Hematopoietic multipotent progenitor cell treated with erythropoietin and hydrocortisone succinate and interleukin-3 and kit ligand, for 15 days (in vitro differentiated cells): ENCODE results near the gene HDHD5.

Source experiments
- DNase-seq: peaks from one replicate; pipeline ENCODE4 v3.0.0-alpha.2; 2015; ENCODE audit warnings: low spot score

The HDHD5 gene

GRCh38 chr22:17158568-17159503 lies at the start of gene HDHD5:
Gene HDHD5, minus strand, starts transcription at chr22:17159277. Its CDS starts 26 bp downstream, at chr22:17159251.
- peak; percentile 42 for DNase-seq

DNA sequence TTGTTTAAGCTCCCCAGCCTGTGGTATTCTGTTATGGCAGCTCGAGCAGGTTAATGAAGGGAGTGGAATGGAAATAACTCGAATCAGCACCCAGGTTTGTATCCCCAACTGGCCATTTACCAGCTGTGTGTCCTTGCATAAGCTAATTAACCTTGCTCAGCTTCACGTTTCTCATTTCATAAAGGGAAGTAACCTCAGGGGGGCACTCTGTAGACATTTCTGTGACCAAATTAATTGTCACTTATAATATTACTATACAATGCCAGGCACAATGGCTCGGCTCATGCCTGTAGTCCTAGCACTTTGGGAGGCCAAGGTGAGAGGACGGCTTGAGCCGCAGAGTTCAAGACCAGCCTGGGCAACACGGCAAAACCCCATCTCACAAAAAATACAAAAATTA lies 46.4 kb upstream of the HDHD5 start:
- no peak for DNase-seq

- DNase-seq, result no peak
These were observed 42.3 kb upstream of the HDHD5 start for GRCh38 chr22:17201285-17201945.

DNA sequence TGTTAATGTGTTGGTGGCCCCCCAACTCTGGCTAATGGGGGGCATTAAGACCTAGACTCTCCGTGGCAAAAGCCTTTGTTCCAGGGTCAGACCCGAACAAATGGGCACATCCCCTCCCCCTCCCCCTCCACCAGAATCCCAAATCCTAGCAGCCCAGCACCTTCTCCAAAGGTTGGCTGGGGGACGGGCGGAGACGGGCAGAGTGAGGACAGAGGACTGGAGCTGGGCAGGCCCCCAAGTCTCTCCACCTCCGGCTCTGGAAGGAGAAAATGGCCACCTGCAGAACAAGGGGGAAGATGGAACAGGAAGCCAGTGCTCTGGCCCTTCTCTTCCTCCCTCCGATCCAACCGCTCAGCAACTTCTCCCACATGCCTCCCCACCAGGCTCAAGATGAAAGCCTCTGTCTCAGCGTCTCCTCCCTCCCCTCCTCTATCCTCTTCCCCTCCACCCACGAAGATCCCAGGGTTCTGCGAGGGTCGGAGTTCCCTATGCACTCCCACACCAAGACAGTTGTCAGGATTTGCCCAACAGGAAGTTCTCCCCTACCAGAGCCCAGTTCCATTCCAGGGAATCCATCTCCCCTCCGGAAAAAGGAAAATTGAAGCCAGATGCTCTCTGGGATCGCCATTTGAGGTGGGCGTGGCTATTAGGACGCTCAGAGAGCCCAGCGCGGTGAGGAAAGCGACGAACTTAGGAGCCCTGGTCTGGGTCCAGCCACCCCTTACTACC lies 40.1 kb upstream of the HDHD5 start:
- no peak for DNase-seq

- DNase-seq, result no peak
These were observed 39.3 kb upstream of the HDHD5 start for GRCh38 chr22:17198170-17199002.

DNA sequence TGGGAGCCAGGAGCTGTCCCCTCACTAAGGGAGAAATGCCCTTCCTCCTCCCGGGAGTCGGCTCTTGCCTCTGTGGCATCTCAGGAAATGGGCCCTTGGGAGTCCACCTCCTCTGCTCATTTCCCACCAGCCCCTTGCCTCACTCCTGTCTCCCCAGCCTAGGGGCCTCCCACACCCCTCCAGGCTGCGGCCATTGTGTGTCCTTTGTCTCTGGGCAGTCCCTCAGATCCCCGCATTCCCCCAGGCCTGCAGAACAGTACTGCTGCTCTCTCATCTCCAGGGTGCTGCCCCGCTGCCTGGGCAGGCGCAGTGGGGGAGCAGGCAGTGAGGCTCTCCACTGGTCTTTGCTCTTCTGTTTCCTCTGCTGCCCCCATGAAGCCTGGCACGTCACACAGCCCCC lies 35.1 kb upstream of the HDHD5 start:
- no peak for DNase-seq

- DNase-seq, result no peak
These were observed 33.1 kb upstream of the HDHD5 start for GRCh38 chr22:17192186-17192585.

DNA sequence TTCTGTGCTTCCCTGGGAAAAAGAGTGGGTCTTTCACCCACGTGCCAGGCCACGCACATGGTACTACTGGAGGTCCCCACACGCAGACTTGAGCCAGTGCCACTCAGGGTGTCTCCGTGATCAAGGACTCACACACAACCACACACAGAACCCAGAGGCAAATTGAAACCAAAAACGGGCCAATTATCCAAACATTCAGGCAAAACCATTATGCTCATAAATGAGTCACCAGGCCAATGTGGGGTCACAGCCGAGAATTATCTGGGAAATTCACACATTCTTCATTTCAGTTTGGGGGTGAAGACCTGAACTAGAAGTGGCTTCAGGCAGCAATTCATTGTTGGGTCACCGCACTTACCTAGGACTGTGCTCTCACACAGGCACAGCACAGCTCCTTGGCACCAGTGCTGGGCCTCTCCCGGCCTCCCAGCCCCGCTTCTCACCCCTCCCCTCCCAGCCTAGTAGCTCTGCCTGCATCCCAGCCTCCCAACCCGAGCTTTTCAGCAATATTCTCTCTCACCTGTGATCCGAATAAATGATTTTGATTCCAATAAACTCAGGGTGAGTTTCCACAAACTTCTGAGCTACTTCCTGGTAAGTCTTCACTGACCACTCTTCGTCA lies 32.2 kb upstream of the HDHD5 start:
- DNase-seq, result no peak

DNA sequence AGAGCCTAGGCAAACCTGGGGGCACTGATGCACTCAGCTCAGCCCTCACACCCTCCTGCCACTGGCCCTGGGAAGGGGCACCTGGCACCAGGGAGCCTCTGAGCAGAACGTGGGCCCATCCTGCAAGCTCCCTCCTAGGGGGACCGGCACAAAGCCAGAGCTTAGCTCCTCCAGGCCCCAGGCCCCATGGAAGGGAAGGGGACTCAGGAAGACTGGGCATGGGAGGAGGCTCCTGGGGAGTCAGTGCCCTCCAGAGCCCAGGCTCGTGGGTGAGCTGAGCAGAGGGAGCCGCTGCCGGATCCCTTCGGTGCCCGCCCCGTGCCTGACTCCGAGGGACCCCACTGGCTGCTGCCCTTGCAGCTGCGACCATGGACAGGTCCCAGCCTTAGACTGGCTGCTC lies 31.6 kb upstream of the HDHD5 start:
- no peak for DNase-seq

DNA sequence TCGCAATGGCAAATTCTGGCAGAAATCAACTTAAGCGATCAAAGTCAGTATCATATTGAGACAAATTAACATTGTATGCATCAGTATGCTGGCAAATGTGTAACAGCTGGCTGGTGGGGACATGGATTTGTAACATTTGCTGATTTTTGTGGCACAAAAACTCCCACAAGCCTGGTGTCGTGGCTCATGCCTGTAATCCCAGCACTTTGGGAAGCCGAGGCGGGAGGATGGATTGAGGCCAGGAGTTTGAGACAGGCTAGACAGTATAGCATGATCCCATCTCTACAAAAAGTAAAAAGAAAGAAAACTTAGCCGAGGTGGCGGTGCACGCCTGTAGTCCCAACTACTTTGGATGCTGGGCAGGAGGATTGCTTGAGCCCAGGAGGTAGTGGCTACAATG lies 17.6 kb upstream of the HDHD5 start:
- no peak for DNase-seq

- no peak for DNase-seq
These were observed 13.2 kb upstream of the HDHD5 start for GRCh38 chr22:17172029-17172833.

- peak; percentile 76 for DNase-seq
These were observed 12.3 kb upstream of the HDHD5 start for GRCh38 chr22:17171153-17172028.

DNA sequence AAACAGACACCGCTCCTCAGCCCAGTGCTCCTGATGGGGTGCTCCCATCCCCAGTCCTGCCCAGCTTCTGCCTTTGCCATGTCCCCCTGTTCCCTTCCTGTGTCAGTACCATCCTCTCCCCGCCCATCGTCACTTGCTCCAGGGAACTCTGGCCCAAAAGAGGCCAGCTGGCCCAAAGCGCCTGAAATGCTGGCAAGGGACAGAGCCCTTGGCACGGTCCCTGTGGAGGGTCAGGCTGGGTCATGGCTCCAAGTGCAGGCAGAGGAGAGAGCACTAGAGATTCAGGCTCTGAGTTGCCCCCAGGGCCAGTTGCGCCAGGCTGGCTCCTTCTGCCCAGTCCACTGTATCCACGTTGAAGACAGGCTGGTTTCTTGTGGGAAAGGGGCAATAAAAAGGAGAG lies 8.4 kb upstream of the HDHD5 start:
- no peak for DNase-seq

DNA sequence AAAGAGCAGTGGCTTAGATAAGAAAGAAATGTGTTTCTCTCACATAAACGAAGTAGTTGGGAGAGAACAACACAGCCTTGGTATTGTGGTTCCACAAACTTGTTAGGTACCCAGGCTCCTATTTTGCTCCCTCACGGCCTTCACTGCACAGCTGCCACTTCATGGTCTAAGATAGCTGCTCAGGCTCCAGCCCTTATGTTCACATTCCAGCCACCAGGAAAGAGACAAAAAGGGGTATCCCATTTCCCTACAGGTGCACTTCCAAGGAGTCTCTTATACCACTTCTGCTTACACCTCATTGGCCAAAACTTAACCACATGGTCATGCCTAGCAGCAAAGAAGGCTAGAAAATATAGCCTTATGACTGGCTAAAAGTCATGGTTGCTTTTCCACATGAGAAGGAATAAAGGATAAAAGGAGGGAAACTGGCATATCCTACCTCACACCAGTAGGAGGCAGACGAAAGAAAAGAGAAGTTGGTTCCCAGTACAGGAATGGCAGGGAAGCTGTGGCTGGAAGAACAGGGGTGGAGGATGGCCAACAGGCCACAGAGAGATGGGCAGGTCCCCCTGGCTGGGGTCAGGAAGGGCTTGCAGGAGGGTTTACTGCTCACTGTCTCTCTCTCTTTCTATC lies 5.4 kb upstream of the HDHD5 start:
- DNase-seq, result no peak

- no peak for DNase-seq
These were observed 3.7 kb upstream of the HDHD5 start for GRCh38 chr22:17162731-17163130.

DNA sequence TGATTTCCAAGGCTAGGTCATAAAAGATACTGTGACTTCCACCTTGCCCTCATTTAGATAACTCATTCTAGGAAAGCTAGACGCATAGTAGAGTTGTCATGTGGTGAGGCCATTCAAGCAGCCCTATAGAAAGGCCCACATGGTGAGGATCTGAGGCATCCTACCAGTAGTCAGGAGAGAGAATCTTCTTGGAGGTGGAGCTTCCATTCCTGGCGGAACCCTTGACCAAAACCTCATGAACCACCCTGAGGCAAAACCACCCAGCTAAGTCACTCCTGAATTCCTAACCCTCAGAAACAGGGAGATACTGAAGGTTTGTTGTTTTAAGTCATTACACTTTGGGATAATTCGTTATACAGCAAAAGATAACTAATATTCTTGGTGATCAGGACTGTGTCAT lies 2.9 kb upstream of the HDHD5 start:
- DNase-seq, result no peak

- DNase-seq, result no peak
These were observed 451 bp upstream of the HDHD5 start for GRCh38 chr22:17159504-17159951.

GRCh38 chr22:17158176-17158567 lies 905 bp downstream of the HDHD5 start:
- no peak for DNase-seq

DNA sequence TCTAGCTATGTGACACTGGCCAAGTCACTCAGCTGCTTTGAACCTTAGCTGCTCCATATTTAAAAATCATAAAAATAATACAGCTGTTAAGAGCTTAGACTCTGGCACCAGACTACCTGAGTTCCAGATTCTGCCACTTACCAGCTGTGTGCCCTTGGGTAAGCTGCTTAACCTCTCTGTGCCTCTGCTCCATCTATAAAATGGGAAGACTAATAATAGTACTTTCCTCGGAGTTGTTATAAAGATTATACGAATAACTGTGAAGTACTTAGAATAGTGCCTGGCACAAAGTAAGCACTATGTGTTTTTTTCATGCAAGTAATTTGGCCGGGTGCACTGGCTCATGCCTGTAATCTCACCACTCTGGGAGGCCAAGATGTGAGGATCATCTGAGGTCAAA lies 1.4 kb downstream of the HDHD5 start:
- DNase-seq, result no peak
